ENCODE results near the gene LIMK1.

DNA sequence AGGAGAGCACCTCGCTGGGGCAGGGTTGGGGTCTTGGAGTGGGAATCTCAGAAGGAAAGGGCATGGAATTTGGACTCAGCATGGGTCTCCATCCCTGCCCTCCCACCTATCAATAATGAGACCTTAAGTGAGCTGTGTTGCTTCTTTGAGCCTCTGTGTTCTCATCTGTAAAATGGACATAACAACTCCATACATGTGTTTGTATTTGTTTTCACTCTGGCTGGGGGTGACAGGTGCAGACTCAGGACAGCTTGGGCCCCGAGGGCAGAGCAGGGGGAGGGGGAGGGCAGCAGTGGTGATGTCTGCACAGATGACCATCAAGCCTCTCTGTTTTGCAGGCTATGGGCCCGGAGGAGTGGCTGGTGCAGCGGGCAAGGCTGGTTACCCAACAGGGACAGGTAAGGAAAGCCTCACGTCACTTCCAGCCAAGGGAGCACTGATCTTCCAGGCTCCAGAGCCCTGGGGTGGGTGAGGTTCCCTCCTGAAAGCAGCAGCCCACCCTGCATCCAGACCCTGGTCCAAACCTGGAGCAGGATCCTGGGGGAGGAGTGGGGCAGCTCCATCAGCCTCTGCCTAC lies 35.7 kb upstream of the LIMK1 start:
- TF ChIP-seq, protein P1, sequence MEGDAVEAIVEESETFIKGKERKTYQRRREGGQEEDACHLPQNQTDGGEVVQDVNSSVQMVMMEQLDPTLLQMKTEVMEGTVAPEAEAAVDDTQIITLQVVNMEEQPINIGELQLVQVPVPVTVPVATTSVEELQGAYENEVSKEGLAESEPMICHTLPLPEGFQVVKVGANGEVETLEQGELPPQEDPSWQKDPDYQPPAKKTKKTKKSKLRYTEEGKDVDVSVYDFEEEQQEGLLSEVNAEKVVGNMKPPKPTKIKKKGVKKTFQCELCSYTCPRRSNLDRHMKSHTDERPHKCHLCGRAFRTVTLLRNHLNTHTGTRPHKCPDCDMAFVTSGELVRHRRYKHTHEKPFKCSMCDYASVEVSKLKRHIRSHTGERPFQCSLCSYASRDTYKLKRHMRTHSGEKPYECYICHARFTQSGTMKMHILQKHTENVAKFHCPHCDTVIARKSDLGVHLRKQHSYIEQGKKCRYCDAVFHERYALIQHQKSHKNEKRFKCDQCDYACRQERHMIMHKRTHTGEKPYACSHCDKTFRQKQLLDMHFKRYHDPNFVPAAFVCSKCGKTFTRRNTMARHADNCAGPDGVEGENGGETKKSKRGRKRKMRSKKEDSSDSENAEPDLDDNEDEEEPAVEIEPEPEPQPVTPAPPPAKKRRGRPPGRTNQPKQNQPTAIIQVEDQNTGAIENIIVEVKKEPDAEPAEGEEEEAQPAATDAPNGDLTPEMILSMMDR (IDR thresholded peaks at IDR 0.05) = no peak
- TF ChIP-seq POLR2A (IDR thresholded peaks at IDR 0.05) = no peak

Data from testis (tissue), 2 donors.